ENCODE results near the gene GAB4. TPM values are rescaled to one million over a fixed set of nuclear protein-coding genes. Genes with fewer than 3 reads are reported as not detected.

The GAB4 gene
- total RNA-seq, 1 donor from 2014 or later = not detected

GRCh38 chr22:16974298-16975084 lies 33.5 kb downstream of the GAB4 start:
- Histone ChIP-seq H3K4me1 (no peaks in the 10 kb centered on the region), H3K9me3 (no peaks in the 10 kb centered on the region), H3K27me3 (no peaks in the 10 kb centered on the region), H3K4me3 (no peak overlapping the region), H3K27ac (no peak overlapping the region), H3K36me3 (no peaks in the 10 kb centered on the region)
- TF ChIP-seq CTCF (IDR thresholded peaks at IDR 0.05) = no peak
- TF ChIP-seq POLR2AphosphoS5 (IDR thresholded peaks at IDR 0.05; ENCODE audit: insufficient read depth in 1 of 2, low read depth in 1 of 2) = no peak
- no peak for TF ChIP-seq POLR2A (IDR thresholded peaks at IDR 0.05)
- intact Hi-C loops (cut with DNase I) = no loop called here
- DNase-seq (ENCODE audit: extremely low spot score in 2 of 2) = peak in 1 of 2 donors; percentile 20

- H3K4me1 ChIP-seq = no peaks in the 10 kb centered on the region
- peak in 1 of 2 donors; percentile 52 for DNase-seq (ENCODE audit: extremely low spot score in 2 of 2)
- no peaks in the 10 kb centered on the region for H3K9me3 ChIP-seq
- intact Hi-C loops (cut with DNase I) = no loop called here
- no peaks in the 10 kb centered on the region for H3K27me3 ChIP-seq
- no peak for TF ChIP-seq CTCF (IDR thresholded peaks at IDR 0.05)
- H3K4me3 ChIP-seq = no peak overlapping the region
- H3K27ac ChIP-seq = no peak overlapping the region
- H3K36me3 ChIP-seq = no peaks in the 10 kb centered on the region
Measured at GRCh38 chr22:16973591-16974297, 34.3 kb downstream of the GAB4 start.

GRCh38 chr22:16972311-16972710 lies 35.7 kb downstream of the GAB4 start:
- DNase-seq (ENCODE audit: extremely low spot score in 2 of 2) = peak in 1 of 2 donors; percentile 75
- TF ChIP-seq POLR2AphosphoS5 (IDR thresholded peaks at IDR 0.05; ENCODE audit: insufficient read depth in 1 of 2, low read depth in 1 of 2) (no peak), CTCF (IDR thresholded peaks at IDR 0.05) (no peak), POLR2A (IDR thresholded peaks at IDR 0.05) (no peak)
- Histone ChIP-seq H3K4me1 (no peaks in the 10 kb centered on the region), H3K36me3 (no peaks in the 10 kb centered on the region), H3K27me3 (no peaks in the 10 kb centered on the region), H3K27ac (no peak overlapping the region), H3K4me3 (no peak overlapping the region), H3K9me3 (no peaks in the 10 kb centered on the region)
- intact Hi-C loops (cut with DNase I) = no loop called here

GRCh38 chr22:16970446-16970845 lies 37.6 kb downstream of the GAB4 start:
- H3K4me1 ChIP-seq = no peaks in the 10 kb centered on the region
- TF ChIP-seq POLR2A (IDR thresholded peaks at IDR 0.05) (no peak), POLR2AphosphoS5 (IDR thresholded peaks at IDR 0.05; ENCODE audit: insufficient read depth in 1 of 2, low read depth in 1 of 2) (no peak), CTCF (IDR thresholded peaks at IDR 0.05) (no peak)
- no peaks in the 10 kb centered on the region for H3K27me3 ChIP-seq
- no peaks in the 10 kb centered on the region for H3K36me3 ChIP-seq
- intact Hi-C loops (cut with DNase I) = no loop called here
- no peak overlapping the region for H3K27ac ChIP-seq
- H3K9me3 ChIP-seq = no peaks in the 10 kb centered on the region
- H3K4me3 ChIP-seq = no peak overlapping the region
- peak in 1 of 2 donors; percentile 11 for DNase-seq (ENCODE audit: extremely low spot score in 2 of 2)

Data from vagina (tissue), 2 donors.